ENCODE measurements around the gene RBM28.
A peak's percentile ranks its signal among the peaks of the same experiment; 100 is the strongest.
"Not testable (repeated sequence)": the region's sequence is repeated elsewhere in the genome, so short reads cannot be mapped to it uniquely, and the experiment has no call there.

The RBM28 gene

GRCh38 chr7:128347647-128348097 is 4.0 kb upstream of the RBM28 start:
- DNase-seq (ENCODE audit: low read depth) = no peak

GRCh38 chr7:128344431-128344774 is 695 bp upstream of the RBM28 start:
- DNase-seq (ENCODE audit: low read depth) = no peak

DNA sequence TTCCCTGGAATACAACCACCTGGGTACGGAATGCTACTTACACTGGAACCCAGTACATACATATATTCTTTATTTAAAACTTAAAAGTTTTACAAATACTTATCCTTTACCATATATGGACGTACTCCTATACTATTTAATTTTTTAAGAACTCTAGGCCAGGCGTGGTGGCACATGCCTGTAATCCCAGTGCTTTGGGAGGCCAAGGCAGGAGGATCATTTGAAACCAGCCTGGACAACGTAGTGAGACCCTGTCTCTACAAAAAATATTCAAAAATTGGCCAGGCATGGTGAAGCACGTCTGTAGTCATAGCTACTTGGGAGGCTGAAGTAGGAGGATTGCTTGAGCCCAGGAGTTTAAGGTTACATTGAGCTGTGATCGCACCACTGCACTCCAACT is 2.0 kb downstream of the RBM28 start:
- DNase-seq (ENCODE audit: low read depth) = no peak

GRCh38 chr7:128335730-128336129 is 8.0 kb downstream of the RBM28 start:
- DNase-seq (ENCODE audit: low read depth) = no peak

DNA sequence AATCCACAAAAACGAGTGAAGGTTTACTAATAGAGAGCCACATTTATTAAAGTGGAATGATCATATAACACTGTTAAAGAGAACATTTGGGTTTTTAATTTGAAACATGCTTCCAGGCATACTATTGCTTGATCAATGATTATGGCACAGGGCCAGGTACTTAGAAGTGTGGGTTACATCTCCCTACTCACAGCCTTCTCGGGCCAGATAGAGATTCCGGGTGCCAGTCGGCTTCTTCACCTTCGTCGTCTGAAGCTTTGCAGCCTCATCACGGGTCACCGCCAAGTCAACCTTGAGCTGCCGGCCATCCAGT is 19.4 kb downstream of the RBM28 start:
- DNase-seq (ENCODE audit: low read depth) = no peak

GRCh38 chr7:128323459-128324367 is 20.0 kb downstream of the RBM28 start:
- DNase-seq (ENCODE audit: low read depth) = peak; percentile 53

GRCh38 chr7:128323040-128323439 is 20.7 kb downstream of the RBM28 start:
- DNase-seq (ENCODE audit: low read depth) = no peak

GRCh38 chr7:128322040-128322643 is 21.6 kb downstream of the RBM28 start:
- DNase-seq (ENCODE audit: low read depth) = peak; percentile 21

- no peak for DNase-seq (ENCODE audit: low read depth)
Measured at GRCh38 chr7:128321044-128321422, 22.7 kb downstream of the RBM28 start.

GRCh38 chr7:128318691-128319090 is 25.0 kb downstream of the RBM28 start:
- no peak for DNase-seq (ENCODE audit: low read depth)

- no peak for DNase-seq (ENCODE audit: low read depth)
Measured at GRCh38 chr7:128311013-128311412, 32.7 kb downstream of the RBM28 start.

DNA sequence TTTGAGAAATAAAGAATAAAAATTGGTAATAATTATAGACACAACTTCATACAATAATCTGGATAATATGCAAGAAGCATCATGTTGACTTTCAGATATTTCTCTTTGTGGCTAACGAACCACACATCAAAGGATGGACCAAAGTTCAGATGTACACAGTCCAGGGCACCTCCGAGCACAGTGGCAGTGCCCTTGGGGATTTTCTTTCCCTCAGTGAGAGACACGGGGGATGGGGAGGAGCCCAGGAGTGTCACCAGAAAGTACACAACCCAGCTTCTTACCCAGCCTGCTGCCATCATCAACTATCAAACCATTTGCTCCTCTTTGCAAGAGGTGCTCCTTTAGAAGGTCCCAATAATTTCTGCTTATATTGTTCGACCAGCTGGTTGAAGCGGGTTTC is 33.2 kb downstream of the RBM28 start:
- no peak for DNase-seq (ENCODE audit: low read depth)

- DNase-seq (ENCODE audit: low read depth) = no peak
Measured at GRCh38 chr7:128309976-128310375, 33.7 kb downstream of the RBM28 start.

- DNase-seq (ENCODE audit: low read depth) = no peak
Measured at GRCh38 chr7:128309124-128309523, 34.6 kb downstream of the RBM28 start.

GRCh38 chr7:128307061-128307460 is 36.6 kb downstream of the RBM28 start:
- no peak for DNase-seq (ENCODE audit: low read depth)

DNA sequence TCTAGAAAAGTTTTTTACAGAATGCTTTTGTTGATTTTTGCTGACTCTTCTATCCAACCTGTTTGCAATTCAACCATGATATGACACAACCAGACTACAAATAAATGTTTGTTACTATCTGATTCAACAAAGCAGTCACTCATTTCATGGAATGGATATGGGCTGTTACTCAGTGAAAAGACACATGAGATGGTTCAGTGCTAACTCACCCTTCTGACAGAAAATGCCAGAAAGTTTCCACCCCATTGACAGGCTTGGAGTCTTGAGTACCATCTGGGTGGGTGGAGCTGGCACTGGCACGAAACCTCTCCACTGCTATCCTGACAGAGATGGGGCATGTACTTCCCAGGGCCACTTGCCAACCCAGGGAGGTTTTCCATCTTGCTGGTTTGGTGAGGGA is 39.5 kb downstream of the RBM28 start:
- peak; percentile 3 for DNase-seq (ENCODE audit: low read depth)

DNA sequence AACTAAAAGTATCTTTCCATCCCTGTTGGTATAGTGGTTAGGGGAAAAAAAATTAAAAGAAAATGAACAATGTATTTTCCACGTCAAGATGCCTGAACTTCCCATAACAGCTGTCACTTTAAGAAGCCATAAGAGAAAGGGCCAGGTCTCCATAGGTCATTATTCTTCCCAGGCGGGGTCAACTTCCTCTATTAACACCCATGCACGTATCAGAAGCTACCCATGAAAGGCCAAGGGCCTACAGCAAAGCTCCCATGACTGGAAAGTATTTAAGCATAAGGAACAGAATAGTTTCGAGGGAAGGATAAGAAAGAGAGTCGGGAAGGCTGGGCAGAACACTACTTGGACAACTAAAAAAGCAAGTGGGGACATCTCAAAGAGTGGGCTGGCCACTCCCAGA is 40.1 kb downstream of the RBM28 start:
- DNase-seq (ENCODE audit: low read depth) = no peak

DNA sequence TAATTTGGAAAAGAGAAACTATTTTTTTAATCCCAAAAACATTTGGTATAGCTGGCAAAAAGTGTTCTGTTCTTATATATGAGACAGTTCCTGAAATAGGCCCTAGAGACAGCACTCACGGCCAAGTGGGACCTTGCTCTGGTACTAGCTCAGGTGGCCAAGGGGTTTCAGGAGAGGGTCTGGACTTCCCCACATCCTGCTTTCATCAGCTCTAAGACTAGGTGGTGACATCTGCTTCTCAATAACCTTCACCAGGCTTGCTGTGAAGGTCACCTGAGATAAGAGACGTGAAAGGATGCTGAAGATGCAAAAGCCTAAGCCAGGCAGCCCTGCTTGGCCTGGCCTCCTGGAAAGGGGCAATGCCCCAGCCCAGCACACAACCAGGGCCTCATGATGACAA is 40.6 kb downstream of the RBM28 start:
- DNase-seq (ENCODE audit: low read depth) = no peak

DNA sequence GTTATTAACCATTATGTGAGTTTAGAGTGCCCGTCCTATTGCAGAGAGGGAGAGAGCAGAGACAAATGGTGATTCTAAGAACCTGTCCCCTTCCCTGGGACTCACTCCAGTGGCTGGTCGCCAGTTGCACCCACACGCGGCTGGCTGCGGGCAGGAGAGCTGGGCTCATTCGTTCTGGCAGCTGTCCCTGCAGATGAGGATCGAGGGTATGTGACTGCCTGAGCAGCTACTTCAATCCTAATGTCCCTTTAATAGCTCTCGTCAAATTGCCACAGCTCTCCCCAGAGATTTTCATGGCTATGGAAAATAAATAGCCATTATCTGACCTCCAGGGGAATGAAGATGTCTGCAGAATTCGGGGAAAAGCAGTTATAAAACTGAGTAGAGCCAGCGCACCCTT is 41.6 kb downstream of the RBM28 start:
- DNase-seq (ENCODE audit: low read depth) = no peak

- DNase-seq (ENCODE audit: low read depth) = no peak
Measured at GRCh38 chr7:128299109-128299607, 44.5 kb downstream of the RBM28 start.

DNA sequence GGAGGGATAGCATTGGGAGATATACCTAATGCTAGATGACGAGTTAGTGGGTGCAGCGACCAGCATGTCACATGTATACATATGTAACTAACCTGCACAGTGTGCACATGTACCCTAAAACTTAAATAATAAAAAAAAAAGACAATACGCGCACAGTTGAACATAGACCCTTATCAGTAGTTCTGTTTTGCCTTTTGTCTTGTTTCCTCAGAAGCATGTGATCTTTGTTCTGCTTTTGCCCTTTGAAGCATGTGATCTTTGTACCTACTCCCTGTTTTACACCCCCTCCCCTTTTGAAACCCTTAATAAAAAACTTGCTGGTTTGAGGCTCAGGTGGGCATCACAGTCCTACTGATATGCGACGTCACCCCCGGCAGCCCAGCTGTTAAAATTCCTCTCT is 45.7 kb downstream of the RBM28 start:
- not testable (repeated sequence) for DNase-seq (ENCODE audit: low read depth)

GRCh38 chr7:128287556-128287955 is 56.2 kb downstream of the RBM28 start:
- DNase-seq (ENCODE audit: low read depth) = no peak

DNA sequence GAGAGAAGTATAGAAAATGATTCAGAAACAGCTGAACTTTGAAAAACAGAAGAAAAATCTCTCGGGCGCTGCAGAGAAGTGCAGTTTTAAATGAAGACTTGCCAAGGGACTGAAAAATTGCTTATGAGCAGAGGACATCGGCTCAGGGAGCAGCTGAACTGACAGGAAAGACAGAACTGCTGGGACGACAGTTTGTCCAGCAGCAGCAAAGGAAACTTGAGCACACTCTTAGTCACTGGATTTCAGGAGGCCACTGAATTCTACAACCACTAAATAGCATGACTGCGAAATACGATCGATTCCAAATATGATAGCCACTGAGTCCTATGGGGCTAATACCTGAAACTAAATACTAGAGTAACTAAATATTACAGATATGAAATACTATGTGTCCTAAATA is 59.6 kb downstream of the RBM28 start:
- no peak for DNase-seq (ENCODE audit: low read depth)

Measured in GM04503 (cell line).